NCI-H187 treated with DMSO at 0.1 percent for 48 hours (cell line): ENCODE data around the gene TRAPPC12.
A peak's percentile ranks its signal among the peaks of the same experiment; 100 is the strongest.
"Not testable (repeated sequence)": the region's sequence is repeated elsewhere in the genome, so short reads cannot be mapped to it uniquely, and the experiment has no call there.

Experiments used
- DNase-seq: peaks from one replicate; lab custom pipeline; 2025; lab: John Stamatoyannopoulos, UW

TRAPPC12 gene

GRCh38 chr2:3369340-3370181 lies 9.9 kb upstream of the TRAPPC12 start:
- DNase-seq = not testable (repeated sequence)

GRCh38 chr2:3376821-3377220 lies 2.7 kb upstream of the TRAPPC12 start:
- no peak for DNase-seq

GRCh38 chr2:3377279-3377611 lies 2.2 kb upstream of the TRAPPC12 start:
- DNase-seq = no peak

GRCh38 chr2:3377612-3378432 lies 1.7 kb upstream of the TRAPPC12 start, which contains the start of gene EIPR1:
Gene EIPR1, minus strand, starts transcription at chr2:3377818. Its CDS starts 129 bp downstream, at chr2:3377689.
- peak; percentile 90 for DNase-seq

- peak; percentile 86 for DNase-seq
Observed at GRCh38 chr2:3379339-3379646, 201 bp upstream of the TRAPPC12 start.

- no peak for DNase-seq
Observed at GRCh38 chr2:3386448-3386958, 7.0 kb downstream of the TRAPPC12 start.

- DNase-seq = no peak
Observed at GRCh38 chr2:3387011-3387410, 7.5 kb downstream of the TRAPPC12 start.

- DNase-seq = no peak
Observed at GRCh38 chr2:3387644-3388411, 8.3 kb downstream of the TRAPPC12 start.

GRCh38 chr2:3388412-3388738 lies 8.9 kb downstream of the TRAPPC12 start:
- no peak for DNase-seq

- DNase-seq = no peak
Observed at GRCh38 chr2:3389193-3389592, 9.7 kb downstream of the TRAPPC12 start.

GRCh38 chr2:3390041-3390440 lies 10.5 kb downstream of the TRAPPC12 start:
- DNase-seq = no peak

- no peak for DNase-seq
Observed at GRCh38 chr2:3392216-3392615, 12.7 kb downstream of the TRAPPC12 start.

- DNase-seq = no peak
Observed at GRCh38 chr2:3396920-3397559, 17.5 kb downstream of the TRAPPC12 start.

GRCh38 chr2:3398857-3399256 lies 19.4 kb downstream of the TRAPPC12 start:
- no peak for DNase-seq

- no peak for DNase-seq
Observed at GRCh38 chr2:3399381-3399780, 19.9 kb downstream of the TRAPPC12 start.

GRCh38 chr2:3399829-3400228 lies 20.3 kb downstream of the TRAPPC12 start:
- DNase-seq = no peak

- no peak for DNase-seq
Observed at GRCh38 chr2:3403587-3404334, 24.3 kb downstream of the TRAPPC12 start.

GRCh38 chr2:3404349-3404894 lies 24.9 kb downstream of the TRAPPC12 start:
- DNase-seq = no peak

- DNase-seq = no peak
Observed at GRCh38 chr2:3405307-3405706, 25.8 kb downstream of the TRAPPC12 start.

- DNase-seq = no peak
Observed at GRCh38 chr2:3405876-3406275, 26.4 kb downstream of the TRAPPC12 start.

- no peak for DNase-seq
Observed at GRCh38 chr2:3406501-3406900, 27.0 kb downstream of the TRAPPC12 start.
